ENCODE data around the gene SNRPD2. TPM values are rescaled to one million over a fixed set of nuclear protein-coding genes. Genes with fewer than 3 reads are reported as not detected.

The SNRPD2 gene
- total RNA-seq, 1 donor from 2014 or later, result 738 TPM

- peak overlapping the region; percentile 94 for H3K4me3 Mint-ChIP-seq (ENCODE audit: low read depth)
- H3K27me3 Mint-ChIP-seq (ENCODE audit: low read depth), result no peaks in the 10 kb centered on the region
- peak overlapping the region; percentile 94 for H3K27ac Mint-ChIP-seq
- intact Hi-C loops (cut with micrococcal nuclease), result loop anchor here (1.0 kb wide), 2 partner anchors 14 to 24 kb away; partner anchors contain the start of genes FBXO46 and QPCTL
- peaks cover 29% of the 10 kb centered on the region for H3K36me3 Mint-ChIP-seq (ENCODE audit: low read depth)
- no peaks in the 10 kb centered on the region for H3K9me3 Mint-ChIP-seq
- peaks cover 27% of the 10 kb centered on the region for H3K4me1 Mint-ChIP-seq (ENCODE audit: low read depth)
- no peak for DNase-seq (ENCODE audit: low spot score)
Measured at GRCh38 chr19:45716359-45717130, 24.8 kb upstream of the SNRPD2 start.

GRCh38 chr19:45715139-45715538, 23.4 kb upstream of the SNRPD2 start:
- no peaks in the 10 kb centered on the region for H3K27me3 Mint-ChIP-seq (ENCODE audit: low read depth)

GRCh38 chr19:45713141-45713540, 21.4 kb upstream of the SNRPD2 start:
- Mint-ChIP-seq H3K4me1 (ENCODE audit: low read depth) (peaks cover 20% of the 10 kb centered on the region), H3K27ac (no peak overlapping the region), H3K9me3 (no peaks in the 10 kb centered on the region), H3K36me3 (ENCODE audit: low read depth) (peaks cover 28% of the 10 kb centered on the region), H3K27me3 (ENCODE audit: low read depth) (no peaks in the 10 kb centered on the region), H3K4me3 (ENCODE audit: low read depth) (no peak overlapping the region)
- DNase-seq (ENCODE audit: low spot score), result no peak
- intact Hi-C loops (cut with micrococcal nuclease), result no loop called here

More at GRCh38 chr19:45715139-45715538, 23.4 kb upstream of the SNRPD2 start:
- H3K4me3 Mint-ChIP-seq (ENCODE audit: low read depth), result no peak overlapping the region
- no peak overlapping the region for H3K27ac Mint-ChIP-seq
- H3K9me3 Mint-ChIP-seq, result no peaks in the 10 kb centered on the region
- H3K4me1 Mint-ChIP-seq (ENCODE audit: low read depth), result peaks cover 30% of the 10 kb centered on the region
- intact Hi-C loops (cut with micrococcal nuclease), result no loop called here
- H3K36me3 Mint-ChIP-seq (ENCODE audit: low read depth), result peaks cover 33% of the 10 kb centered on the region
- no peak for DNase-seq (ENCODE audit: low spot score)

- H3K27me3 Mint-ChIP-seq (ENCODE audit: low read depth), result no peaks in the 10 kb centered on the region
- intact Hi-C loops (cut with micrococcal nuclease), result no loop called here
- no peak overlapping the region for H3K4me3 Mint-ChIP-seq (ENCODE audit: low read depth)
- no peak for DNase-seq (ENCODE audit: low spot score)
- no peaks in the 10 kb centered on the region for H3K9me3 Mint-ChIP-seq
- H3K36me3 Mint-ChIP-seq (ENCODE audit: low read depth), result peaks cover 28% of the 10 kb centered on the region
- H3K4me1 Mint-ChIP-seq (ENCODE audit: low read depth), result peaks cover 16% of the 10 kb centered on the region
- no peak overlapping the region for H3K27ac Mint-ChIP-seq
Measured at GRCh38 chr19:45712699-45713067, 20.9 kb upstream of the SNRPD2 start.

- peaks cover 25% of the 10 kb centered on the region for H3K36me3 Mint-ChIP-seq (ENCODE audit: low read depth)
- no peak overlapping the region for H3K27ac Mint-ChIP-seq
- H3K4me3 Mint-ChIP-seq (ENCODE audit: low read depth), result no peak overlapping the region
- no peaks in the 10 kb centered on the region for H3K9me3 Mint-ChIP-seq
- peaks cover 14% of the 10 kb centered on the region for H3K4me1 Mint-ChIP-seq (ENCODE audit: low read depth)
- H3K27me3 Mint-ChIP-seq (ENCODE audit: low read depth), result no peaks in the 10 kb centered on the region
- intact Hi-C loops (cut with micrococcal nuclease), result no loop called here
- DNase-seq (ENCODE audit: low spot score), result no peak
Measured at GRCh38 chr19:45711851-45712698, 20.3 kb upstream of the SNRPD2 start.

GRCh38 chr19:45710356-45711130, 18.8 kb upstream of the SNRPD2 start:
- Mint-ChIP-seq H3K4me3 (ENCODE audit: low read depth) (no peak overlapping the region), H3K4me1 (ENCODE audit: low read depth) (peaks cover 6% of the 10 kb centered on the region), H3K27me3 (ENCODE audit: low read depth) (no peaks in the 10 kb centered on the region), H3K9me3 (no peaks in the 10 kb centered on the region), H3K36me3 (ENCODE audit: low read depth) (peaks cover 25% of the 10 kb centered on the region), H3K27ac (peak overlapping the region; percentile 52)
- DNase-seq (ENCODE audit: low spot score), result no peak
- intact Hi-C loops (cut with micrococcal nuclease), result no loop called here

GRCh38 chr19:45705710-45706415, 14.1 kb upstream of the SNRPD2 start:
- DNase-seq (ENCODE audit: low spot score), result no peak
- H3K4me3 Mint-ChIP-seq (ENCODE audit: low read depth), result no peak overlapping the region
- intact Hi-C loops (cut with micrococcal nuclease), result no loop called here
- H3K27ac Mint-ChIP-seq, result no peak overlapping the region
- peaks cover 48% of the 10 kb centered on the region for H3K36me3 Mint-ChIP-seq (ENCODE audit: low read depth)
- H3K9me3 Mint-ChIP-seq, result no peaks in the 10 kb centered on the region
- H3K4me1 Mint-ChIP-seq (ENCODE audit: low read depth), result peaks cover 3% of the 10 kb centered on the region
- no peaks in the 10 kb centered on the region for H3K27me3 Mint-ChIP-seq (ENCODE audit: low read depth)

GRCh38 chr19:45705115-45705514, 13.4 kb upstream of the SNRPD2 start:
- Mint-ChIP-seq H3K27me3 (ENCODE audit: low read depth) (no peaks in the 10 kb centered on the region), H3K4me3 (ENCODE audit: low read depth) (no peak overlapping the region)
- intact Hi-C loops (cut with micrococcal nuclease), result no loop called here

GRCh38 chr19:45701676-45702075, 9.9 kb upstream of the SNRPD2 start:
- H3K9me3 Mint-ChIP-seq, result no peaks in the 10 kb centered on the region
- H3K4me1 Mint-ChIP-seq (ENCODE audit: low read depth), result peaks cover 3% of the 10 kb centered on the region
- intact Hi-C loops (cut with micrococcal nuclease), result no loop called here
- peaks cover 41% of the 10 kb centered on the region for H3K36me3 Mint-ChIP-seq (ENCODE audit: low read depth)
- DNase-seq (ENCODE audit: low spot score), result no peak
- no peak overlapping the region for H3K27ac Mint-ChIP-seq
- no peak overlapping the region for H3K4me3 Mint-ChIP-seq (ENCODE audit: low read depth)
- H3K27me3 Mint-ChIP-seq (ENCODE audit: low read depth), result no peaks in the 10 kb centered on the region

More at GRCh38 chr19:45705115-45705514, 13.4 kb upstream of the SNRPD2 start:
- H3K4me1 Mint-ChIP-seq (ENCODE audit: low read depth), result no peaks in the 10 kb centered on the region
- no peak overlapping the region for H3K27ac Mint-ChIP-seq
- no peak for DNase-seq (ENCODE audit: low spot score)
- peaks cover 43% of the 10 kb centered on the region for H3K36me3 Mint-ChIP-seq (ENCODE audit: low read depth)
- H3K9me3 Mint-ChIP-seq, result no peaks in the 10 kb centered on the region

- intact Hi-C loops (cut with micrococcal nuclease), result loop anchor here (2.0 to 5.0 kb wide), 4 partner anchors 38 to 186 kb away; partner anchors contain the start of genes FBXO46, OPA3, SIX5 and VASP
- no peaks in the 10 kb centered on the region for H3K27me3 Mint-ChIP-seq (ENCODE audit: low read depth)
- peak; percentile 70 for DNase-seq (ENCODE audit: low spot score)
- H3K9me3 Mint-ChIP-seq, result no peaks in the 10 kb centered on the region
- H3K27ac Mint-ChIP-seq, result peak overlapping the region; percentile 99
- H3K36me3 Mint-ChIP-seq (ENCODE audit: low read depth), result peaks cover 54% of the 10 kb centered on the region
- H3K4me1 Mint-ChIP-seq (ENCODE audit: low read depth), result peaks cover 17% of the 10 kb centered on the region
- H3K4me3 Mint-ChIP-seq (ENCODE audit: low read depth), result peak overlapping the region; percentile 94
Measured at GRCh38 chr19:45693106-45693788, 1.5 kb upstream of the SNRPD2 start.

- H3K36me3 Mint-ChIP-seq (ENCODE audit: low read depth), result peaks cover 57% of the 10 kb centered on the region
- H3K9me3 Mint-ChIP-seq, result no peaks in the 10 kb centered on the region
- peaks cover 14% of the 10 kb centered on the region for H3K4me1 Mint-ChIP-seq (ENCODE audit: low read depth)
- intact Hi-C loops (cut with micrococcal nuclease), result loop anchor here (1.0 to 5.0 kb wide), 8 partner anchors 15 to 185 kb away; partner anchors contain the start of genes FBXO46, OPA3, SIX5 and SYMPK
- peak within 1 kb of the TSS; percentile 94 for H3K4me3 Mint-ChIP-seq (ENCODE audit: low read depth)
- peak within 1 kb of the TSS; percentile 99 for H3K27ac Mint-ChIP-seq
- H3K27me3 Mint-ChIP-seq (ENCODE audit: low read depth), result no peaks in the 10 kb centered on the region
- DNase-seq (ENCODE audit: low spot score), result peak; percentile 98
Measured at GRCh38 chr19:45692187-45693105, 693 bp upstream of the SNRPD2 start, which contains the start of gene QPCTL. Gene QPCTL, plus strand, starts transcription at chr19:45692666. Its CDS starts 38 bp downstream, at chr19:45692704.
